HG03558 (cell line): ENCODE results near the gene ATP6V1A.

Experiments used
- ATAC-seq: cut with Tn5 transposase; IDR thresholded peaks from one replicate; pipeline ENCODE4 v1.9.1; 2021; ENCODE audit warnings: moderate number of reproducible peaks; ENCODE audit not compliant: unreplicated experiment; ENCODE audit errors: extremely low read depth

Gene ATP6V1A

DNA sequence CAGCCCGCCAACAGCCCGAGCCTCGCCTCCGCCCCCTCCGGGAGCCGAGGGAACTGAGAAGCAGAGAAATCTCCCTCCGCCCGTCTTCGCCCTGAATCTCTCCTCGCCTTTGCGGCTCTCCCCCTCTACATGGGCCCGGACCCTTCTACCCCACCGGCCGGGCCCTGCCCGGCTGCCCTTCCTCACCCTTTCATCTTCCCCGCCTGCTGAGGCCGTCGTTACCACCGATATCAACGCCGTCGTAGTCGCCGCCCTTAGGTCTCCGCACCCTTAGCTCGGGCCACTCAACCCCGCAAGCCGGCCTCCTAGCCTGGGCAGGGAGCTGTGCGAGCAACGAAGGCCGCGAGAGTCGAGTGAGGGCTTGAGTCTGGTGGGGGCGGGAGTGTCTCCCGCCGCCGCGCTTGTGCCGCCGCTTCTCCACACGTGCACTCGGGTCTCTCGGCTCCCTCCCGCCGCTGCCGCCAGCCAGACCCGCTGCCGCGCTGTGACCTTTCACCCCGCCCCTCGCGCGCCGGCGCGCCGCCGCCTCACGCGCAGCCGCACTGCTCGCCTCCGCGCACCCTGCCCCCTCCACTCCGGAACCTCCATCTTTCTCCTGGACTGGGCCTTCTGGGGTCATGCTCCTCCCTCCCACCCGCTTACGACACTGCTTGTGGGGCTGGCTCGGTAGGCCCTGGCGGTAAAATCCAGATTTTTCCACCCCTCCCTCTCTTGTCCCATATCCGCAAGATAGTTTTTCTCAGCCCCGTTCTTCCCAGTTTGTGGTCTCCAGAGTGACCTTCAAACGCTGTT, 883 bp upstream of the ATP6V1A start, which contains the start of gene NAA50:
NAA50 (minus strand) TSS at position 494 of the 792 bp plus-strand sequence; CDS start at position 194, 300 bp downstream.
- peak; percentile 20 for ATAC-seq

DNA sequence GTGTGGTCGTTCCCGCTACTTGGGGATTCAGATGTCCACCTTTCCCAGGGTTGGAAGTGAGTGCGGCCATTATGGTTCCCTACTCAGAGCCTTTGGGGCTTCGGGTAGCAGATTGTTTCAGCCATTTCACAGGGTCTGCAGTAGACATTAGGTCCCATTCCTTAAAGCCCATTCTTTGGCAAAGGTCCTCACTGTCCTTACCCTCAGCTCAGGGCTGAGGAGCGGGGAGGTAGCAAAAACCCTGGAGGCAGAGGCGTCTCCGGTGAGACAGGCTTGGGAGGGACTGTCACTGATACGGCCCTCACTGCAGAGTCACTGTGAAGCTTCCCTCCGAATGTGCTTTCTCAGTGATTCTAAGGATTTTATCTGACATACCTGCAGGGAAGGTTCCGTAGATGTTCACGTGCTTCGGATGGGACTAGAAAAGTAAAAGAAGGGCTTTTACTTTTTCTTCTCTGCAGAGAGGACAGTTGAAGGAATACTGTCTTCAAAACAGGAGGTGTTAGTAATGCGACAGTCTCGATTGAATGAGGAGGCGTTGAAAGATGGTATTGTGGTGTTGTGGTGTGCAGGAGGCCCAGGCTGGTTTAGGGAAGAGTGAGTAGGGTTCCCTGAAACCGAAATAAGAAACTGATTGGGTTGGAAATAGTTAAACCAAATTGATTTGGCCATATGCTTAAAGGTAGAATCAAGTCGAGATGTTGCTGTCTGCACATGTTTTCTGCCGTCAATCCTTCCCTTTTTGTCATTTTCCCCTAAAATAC, 630 bp downstream of the ATP6V1A start:
- no peak for ATAC-seq

DNA sequence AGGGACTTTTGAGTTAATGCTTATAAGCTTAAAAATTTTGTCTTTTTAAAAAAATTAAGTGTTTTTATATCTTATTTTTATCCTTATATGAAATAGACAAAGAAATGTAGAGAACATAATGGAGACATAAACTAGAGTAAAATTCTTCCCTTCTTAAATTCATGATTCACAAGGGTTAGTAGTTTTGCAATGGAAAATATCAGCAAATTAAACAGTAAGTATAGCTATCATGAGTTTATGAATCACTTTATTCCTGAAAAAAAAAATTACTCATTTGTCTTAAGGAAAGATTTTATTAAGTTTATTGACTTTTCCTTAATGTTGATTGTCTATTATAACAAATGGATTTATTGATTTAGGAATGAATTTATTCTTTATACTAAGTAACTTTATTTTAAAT, 4.3 kb downstream of the ATP6V1A start:
- ATAC-seq, result no peak

DNA sequence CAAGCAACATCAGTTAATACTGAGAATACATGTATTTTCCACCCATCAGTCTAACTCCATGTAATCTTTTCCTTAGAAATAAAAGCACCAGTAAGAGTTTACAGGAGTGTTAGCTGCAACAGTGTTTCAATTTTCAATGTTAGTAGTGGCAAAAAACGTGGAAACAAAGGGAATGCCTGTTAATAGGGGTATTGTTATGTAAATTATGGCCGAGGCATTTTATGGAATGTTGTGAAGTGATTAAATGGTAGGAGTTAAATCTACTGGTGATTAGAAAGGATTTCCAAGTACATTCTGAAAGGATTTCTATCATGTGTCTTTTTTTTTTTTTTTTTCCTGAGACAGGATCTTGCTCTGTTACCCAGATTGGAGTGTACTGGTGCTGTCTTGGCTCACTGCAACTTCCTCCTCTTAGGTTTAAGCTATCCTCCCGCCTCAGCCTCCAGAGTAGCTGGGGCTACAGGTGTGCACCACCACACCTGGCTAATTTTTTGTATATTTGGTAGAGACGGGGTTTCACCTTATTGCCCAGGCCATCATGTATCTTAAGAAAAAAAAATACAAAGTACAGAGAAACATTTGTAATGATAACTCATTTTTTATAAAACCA, 6.6 kb downstream of the ATP6V1A start:
- ATAC-seq, result no peak

DNA sequence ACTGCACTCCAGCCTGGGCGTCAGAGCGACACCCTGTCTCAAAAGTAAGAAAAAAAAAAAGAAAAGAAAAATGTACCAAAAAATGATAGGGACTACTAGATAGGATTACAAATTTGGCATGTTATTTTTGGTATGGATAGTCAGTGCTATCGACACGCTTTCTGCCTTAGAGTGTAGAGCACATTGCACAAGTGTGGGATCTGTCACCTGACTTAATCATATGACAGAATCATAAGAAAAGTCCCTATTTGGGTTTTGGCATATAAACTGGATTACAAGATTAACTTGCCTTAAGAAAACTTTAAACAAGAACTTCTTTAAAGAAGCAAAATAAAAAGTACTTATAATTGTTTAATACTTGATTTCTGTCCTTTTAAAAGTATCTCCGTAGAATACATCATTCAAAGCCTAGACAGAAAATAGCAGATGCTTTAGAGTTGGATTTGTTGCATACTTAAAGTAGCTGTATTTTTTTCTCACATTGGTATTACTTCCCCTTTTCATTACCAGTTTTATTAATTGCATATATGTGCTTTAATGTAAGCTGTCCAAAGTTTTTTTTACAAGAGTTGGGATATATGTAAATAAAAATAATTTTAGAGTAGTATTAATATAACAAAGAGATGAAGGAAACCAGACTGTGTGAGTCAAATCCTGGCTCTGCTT, 7.8 kb downstream of the ATP6V1A start:
- ATAC-seq, result no peak

DNA sequence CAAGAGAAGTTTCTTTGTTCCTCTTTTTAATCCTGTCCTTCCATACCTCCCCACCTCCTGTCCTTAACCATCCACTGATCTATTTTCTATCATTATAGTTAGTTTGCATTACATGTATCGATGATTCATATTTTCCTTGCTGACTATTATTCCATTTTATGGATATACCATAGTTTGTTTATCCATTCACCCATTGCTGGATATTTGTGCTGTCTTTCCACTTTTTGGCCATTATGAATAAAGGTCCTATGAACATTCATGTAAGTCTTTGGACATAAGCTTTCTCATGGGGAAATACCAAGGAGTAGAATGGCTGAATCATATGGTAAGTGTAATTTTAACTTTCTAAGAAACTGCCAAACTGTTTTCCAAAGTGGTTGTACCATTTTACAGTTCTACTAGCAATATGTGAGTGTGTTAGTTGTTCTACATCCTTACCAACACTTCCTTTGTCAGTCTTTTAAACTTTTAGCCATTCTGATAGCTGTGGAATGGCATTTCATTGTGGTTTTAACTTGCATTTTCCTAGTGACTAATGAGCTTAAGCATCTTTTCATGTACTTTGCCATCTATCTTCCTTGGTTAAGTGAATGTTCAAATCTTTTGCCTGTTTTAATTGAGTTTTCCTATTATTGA, 11.7 kb downstream of the ATP6V1A start:
- ATAC-seq, result no peak

DNA sequence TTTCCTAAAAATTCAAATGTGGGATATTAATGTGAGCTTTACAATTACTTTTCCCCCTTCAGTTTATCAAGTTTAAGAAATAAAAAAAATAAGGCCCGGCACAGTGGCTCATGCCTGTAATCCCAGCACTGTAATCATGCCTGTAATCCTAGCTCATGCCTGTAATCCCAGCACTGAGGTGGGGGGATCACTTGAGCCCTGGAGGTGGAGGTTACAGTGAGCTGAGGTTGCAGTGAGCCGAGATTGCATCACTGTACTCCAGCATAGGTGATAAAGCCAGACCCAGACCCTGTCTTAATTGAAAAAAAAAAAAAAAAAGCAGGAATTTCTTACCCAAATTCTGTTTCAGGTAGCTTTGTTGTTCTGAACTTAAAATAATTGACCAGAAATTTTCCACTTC, 17.9 kb downstream of the ATP6V1A start:
- no peak for ATAC-seq

DNA sequence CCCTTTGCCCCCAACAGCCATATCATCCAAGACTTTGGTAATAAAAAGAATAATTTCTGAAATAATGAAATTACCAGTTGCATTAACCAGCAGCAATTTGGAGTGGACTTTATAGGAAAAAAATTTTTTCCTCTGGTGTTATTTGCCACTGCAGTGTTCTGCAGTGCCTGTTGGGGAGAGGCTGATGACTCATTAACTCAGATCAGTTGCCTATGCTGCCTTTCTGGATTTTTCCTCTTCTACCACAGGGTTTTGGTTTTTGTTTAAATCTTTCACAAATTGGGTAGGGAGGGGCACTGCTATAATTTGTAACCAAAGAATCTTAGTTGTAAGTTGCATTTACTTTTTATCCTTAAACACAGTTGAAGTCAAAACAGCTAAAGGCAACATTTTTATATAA, 22.7 kb downstream of the ATP6V1A start:
- ATAC-seq, result peak; percentile 55

DNA sequence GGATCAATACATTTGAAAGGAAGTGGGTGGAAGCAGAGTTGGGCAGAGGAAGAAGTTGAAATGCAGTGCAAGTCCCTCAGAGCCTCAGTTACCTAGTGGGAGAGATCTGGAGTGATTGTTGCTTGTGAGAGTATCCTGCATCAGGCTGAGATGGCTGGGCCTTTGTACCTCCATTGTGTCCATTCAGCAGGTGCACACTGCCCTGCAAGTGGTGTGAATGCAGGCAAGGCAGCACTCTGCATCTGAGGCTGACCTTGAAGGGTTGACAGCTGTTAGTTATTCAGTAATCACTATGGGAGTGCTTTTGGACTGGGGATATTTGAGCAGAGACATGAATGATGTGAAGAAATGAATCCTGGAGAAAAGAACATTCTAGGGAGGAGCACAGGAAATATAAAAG, 25.2 kb downstream of the ATP6V1A start:
- ATAC-seq, result no peak

DNA sequence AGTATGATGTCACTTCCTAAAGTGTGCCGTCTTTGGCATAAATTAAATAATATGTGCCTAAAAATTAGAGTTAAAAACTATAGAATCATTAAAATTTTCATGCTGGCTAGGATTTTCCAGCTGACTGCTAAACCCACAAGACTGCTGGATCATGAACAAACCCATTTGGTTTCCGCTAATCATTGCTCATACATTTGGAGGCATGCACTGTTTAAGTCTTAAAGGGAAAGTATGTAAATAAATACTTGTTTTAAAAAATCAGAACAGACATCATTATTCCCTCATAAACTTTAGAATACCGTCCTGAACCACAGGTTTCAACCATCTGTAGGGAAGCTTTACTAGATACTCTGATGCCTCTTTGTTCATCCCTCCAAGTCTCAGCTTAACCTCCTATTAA, 26.5 kb downstream of the ATP6V1A start:
- no peak for ATAC-seq

DNA sequence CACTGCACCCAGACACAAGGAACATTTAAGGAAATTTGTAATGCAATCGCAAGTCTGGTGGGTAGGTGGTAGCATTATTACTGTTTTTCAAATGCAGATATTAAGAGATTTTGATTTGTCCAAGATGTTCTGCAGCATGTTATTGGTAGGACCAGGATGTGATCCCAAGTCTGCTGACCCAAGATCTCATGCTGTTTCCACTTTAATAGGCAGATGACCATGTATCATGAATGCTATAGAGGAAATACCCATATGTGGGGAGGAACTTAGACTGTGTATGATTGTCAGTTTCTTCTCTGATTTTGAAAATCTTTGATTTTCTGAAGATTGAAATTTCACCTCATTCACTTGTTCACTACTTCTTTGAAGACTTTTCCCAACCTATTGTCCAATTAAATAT, 28.7 kb downstream of the ATP6V1A start:
- no peak for ATAC-seq

DNA sequence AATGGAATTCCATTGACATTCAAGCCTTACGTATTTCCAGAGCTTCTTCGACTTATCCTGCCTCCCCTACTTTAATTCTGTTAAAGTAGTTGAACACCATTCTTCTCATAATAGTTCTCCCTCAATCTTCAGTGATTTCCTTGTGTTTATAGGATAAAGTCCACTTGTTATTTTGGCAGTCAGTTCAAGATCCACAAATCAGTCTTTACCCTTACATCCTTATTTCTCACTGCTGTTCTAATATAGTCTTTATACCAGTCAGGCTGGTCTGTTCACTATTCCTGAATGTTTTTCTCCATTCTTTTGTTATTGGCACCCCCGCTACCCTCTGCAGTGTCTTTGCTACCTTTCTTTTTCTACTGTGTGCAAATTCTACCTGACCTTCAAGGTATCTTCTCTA, 29.7 kb downstream of the ATP6V1A start:
- ATAC-seq, result no peak

DNA sequence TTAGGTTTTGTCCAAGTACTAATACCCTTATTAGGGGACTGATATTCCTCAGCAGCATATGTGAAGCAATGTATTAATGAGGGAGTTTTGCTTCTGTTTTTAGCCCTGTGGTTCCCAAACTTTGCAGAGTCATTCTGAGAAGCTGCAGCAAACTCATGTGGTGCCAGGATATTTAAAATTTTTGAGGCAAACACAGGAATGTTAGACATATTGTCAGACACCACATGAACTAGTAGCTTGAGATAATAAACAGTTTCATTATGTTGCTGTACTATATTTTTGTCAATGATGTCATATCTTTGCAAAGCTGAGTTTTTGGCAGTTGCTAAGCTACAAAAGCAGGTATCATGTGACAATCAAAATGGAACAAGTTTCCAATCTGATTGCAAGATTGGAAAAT, 36.6 kb downstream of the ATP6V1A start:
- ATAC-seq, result peak; percentile 69

DNA sequence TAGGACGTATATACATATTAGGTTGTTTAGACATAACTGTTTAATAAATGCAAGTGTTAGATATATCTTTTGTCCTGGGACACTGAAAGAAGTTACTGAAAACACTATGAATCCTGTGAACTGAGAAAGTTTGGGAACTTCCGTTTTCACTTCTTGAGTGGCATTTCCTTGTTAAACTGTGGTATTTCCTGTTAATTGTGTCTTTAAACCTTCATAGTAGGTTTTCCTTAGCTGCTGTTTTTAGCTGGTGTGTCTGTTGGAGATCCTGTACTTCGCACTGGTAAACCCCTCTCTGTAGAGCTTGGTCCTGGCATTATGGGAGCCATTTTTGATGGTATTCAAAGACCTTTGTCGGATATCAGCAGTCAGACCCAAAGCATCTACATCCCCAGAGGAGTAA, 37.1 kb downstream of the ATP6V1A start:
- no peak for ATAC-seq

DNA sequence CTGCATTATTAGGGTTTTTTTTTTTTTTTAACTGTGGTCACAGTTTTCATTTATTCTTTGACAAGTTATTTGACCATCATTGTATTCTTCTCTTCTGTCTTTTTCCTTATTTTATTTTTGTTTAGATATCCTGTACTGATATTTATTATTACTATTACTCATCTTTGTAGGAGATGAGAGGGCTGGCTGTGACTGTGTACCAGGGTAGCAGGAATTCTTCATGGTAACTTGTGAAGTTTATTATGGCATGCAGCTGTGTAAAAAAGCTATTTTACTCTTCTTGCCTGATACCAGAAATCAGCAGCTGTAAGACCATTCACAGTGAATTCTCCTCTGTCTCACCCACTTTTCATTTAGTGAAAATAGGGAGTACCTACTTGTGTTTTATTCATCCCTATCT, 44.5 kb downstream of the ATP6V1A start:
- ATAC-seq, result no peak

DNA sequence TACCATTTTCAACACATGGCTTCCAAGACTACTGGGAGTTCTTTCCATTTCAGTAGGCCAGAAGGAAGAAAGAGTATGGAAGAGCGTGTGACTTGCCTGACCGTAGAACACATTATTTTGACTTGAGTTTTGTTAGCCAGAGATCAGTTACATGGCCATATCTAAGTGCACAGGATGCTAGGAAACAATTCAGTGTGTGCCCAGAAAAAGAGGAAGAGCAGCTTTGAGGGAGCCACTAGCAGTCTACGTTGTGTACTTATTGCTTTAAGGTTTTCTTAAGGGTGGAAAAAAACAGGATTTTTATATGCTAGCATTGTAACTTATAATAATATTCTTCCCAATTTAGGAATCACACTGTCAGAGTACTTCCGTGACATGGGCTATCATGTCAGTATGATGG, 47.7 kb downstream of the ATP6V1A start:
- no peak for ATAC-seq

DNA sequence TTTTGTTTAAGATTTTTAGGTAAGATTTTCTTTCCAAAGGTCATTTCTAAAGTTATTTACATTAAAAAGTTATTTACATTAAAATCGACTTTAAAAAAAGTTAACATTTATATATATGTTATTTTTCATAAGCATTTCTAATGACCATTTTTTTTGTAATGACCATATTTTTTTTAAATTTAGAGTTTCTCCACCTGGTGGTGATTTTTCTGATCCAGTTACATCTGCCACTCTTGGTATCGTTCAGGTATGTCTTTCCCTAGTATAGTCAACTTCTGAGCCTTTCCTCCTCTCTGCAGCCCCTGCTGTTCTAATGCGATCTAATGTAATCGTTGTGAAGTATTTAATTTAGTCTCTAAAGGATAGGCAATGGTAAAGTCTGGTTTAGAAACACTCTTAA, 48.9 kb downstream of the ATP6V1A start:
- no peak for ATAC-seq

DNA sequence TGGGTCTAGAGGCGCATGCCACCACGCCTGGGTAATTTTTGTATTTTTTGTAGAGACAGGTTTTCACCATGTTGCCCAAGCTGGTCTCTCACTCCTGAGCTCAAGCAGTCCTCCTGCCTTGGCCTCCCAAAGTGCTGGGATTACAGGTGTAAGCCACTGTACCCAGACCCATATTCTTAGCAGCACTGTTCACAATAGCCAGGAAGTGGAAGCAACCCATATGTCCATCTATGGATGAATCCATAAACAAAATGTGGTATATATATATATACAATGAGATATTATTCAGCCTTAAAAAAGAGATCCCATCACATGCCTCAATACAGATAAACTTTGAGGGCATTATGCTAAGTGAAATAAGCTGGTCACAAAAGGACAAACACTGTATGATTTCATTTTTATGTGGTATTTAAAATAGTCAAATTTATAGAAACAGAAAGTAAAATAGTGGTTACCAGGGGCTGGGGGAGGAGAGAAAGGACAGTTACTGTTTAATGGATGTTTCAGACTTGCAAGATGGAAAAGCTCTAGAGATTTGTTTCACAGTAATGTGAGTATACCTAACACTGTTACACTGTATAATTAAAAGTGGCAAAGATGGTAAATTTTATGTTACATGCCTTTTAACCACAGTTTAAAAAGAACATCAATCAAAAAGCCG, 56.1 kb downstream of the ATP6V1A start:
- ATAC-seq, result no peak

DNA sequence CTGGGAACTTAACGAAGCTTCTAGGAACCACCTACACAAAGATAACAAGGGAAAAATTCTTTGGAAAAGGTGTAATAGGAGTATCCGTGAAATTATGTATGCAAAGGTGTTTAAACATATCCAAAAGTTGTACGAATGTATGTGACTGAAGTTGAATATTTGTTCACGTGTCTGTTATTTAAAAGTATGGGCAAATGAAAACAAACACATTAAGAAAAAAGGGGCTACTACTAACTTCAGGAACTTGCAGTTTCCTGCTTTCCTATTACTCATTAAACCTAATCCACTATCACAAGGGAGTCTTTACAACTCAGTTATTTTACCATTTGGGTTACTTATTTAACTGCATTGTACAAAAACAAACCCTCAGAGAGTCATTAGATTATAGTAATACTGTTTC, 57.8 kb downstream of the ATP6V1A start:
- no peak for ATAC-seq

DNA sequence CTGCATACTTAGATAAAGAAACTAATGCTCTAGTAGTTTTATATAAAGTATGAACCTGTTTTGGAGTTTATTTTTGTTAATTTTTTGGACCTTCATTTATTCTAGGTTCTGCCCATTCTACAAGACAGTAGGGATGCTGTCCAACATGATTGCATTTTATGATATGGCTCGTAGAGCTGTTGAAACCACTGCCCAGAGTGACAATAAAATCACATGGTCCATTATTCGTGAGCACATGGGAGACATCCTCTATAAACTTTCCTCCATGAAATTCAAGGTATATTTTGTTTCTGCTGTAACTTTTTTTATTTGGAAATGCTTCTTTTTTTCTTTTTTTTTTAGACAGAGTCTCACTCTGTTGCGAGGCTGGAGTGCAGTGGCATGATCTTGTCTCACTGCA, 58.4 kb downstream of the ATP6V1A start:
- no peak for ATAC-seq
